Neural progenitor cell (in vitro differentiated cells): Measurements from ENCODE around the gene CDCP2.

Source experiments
- EZH2 ChIP-seq: fragments of 200-600 bp; sonication (generic); IDR thresholded peaks from 2 replicates; pipeline ENCODE4 v1.6.1; 2017; ENCODE audit warnings: antibody characterized with exemption, mild to moderate bottlenecking, moderate library complexity
- TF ChIP-seq, protein P1 (sequence below): fragments of 200-600 bp; sonication (generic); IDR thresholded peaks from 2 replicates; pipeline ENCODE4 v1.5.1; 2017; ENCODE audit warnings: antibody characterized with exemption, mild to moderate bottlenecking

GRCh38 chr1:54167422-54168139 is 14.8 kb upstream of the CDCP2 start:
- no peak for TF ChIP-seq EZH2
- TF ChIP-seq, protein P1, sequence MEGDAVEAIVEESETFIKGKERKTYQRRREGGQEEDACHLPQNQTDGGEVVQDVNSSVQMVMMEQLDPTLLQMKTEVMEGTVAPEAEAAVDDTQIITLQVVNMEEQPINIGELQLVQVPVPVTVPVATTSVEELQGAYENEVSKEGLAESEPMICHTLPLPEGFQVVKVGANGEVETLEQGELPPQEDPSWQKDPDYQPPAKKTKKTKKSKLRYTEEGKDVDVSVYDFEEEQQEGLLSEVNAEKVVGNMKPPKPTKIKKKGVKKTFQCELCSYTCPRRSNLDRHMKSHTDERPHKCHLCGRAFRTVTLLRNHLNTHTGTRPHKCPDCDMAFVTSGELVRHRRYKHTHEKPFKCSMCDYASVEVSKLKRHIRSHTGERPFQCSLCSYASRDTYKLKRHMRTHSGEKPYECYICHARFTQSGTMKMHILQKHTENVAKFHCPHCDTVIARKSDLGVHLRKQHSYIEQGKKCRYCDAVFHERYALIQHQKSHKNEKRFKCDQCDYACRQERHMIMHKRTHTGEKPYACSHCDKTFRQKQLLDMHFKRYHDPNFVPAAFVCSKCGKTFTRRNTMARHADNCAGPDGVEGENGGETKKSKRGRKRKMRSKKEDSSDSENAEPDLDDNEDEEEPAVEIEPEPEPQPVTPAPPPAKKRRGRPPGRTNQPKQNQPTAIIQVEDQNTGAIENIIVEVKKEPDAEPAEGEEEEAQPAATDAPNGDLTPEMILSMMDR = no peak
